BE2C (cell line): Measurements from ENCODE around the gene FOXP4.

ENCODE experiments used
- DNase-seq: peaks from one replicate; pipeline ENCODE4 v3.0.0-alpha.2; 2020
- H3K27me3 ChIP-seq: fragments of 250-450 bp; sonication (Bioruptor Pico); 2 replicates; pipeline ENCODE4 v1.5.1; 2020; ENCODE audit warnings: mild to moderate bottlenecking
- H3K36me3 ChIP-seq: fragments of 250-450 bp; sonication (Bioruptor Pico); 2 replicates; pipeline ENCODE4 v1.5.1; 2020; ENCODE audit warnings: mild to moderate bottlenecking
- H3K4me1 ChIP-seq: fragments of 250-450 bp; sonication (Bioruptor Pico); 2 replicates; pipeline ENCODE4 v1.5.1; 2020
- H3K4me3 ChIP-seq: 2 replicates; pipeline ENCODE4 v1.5.1; 2011; ENCODE audit warnings: low read depth, low read length
- H3K9me3 ChIP-seq: fragments of 250-450 bp; sonication (Bioruptor Pico); 2 replicates; pipeline ENCODE4 v1.5.1; 2020
- CTCF ChIP-seq: IDR thresholded peaks from 2 replicates; pipeline ENCODE4 v1.5.1; 2012; ENCODE audit warnings: mild to moderate bottlenecking, low read depth, low read length

FOXP4 gene

GRCh38 chr6:41582540-41582939 lies 36.4 kb downstream of the FOXP4 start:
- Histone ChIP-seq H3K27me3 (no peaks in the 10 kb centered on the region), H3K4me1 (peaks cover 29% of the 10 kb centered on the region), H3K4me3 (no peak overlapping the region), H3K36me3 (no peaks in the 10 kb centered on the region), H3K9me3 (no peaks in the 10 kb centered on the region)
- no peak for DNase-seq
- TF ChIP-seq CTCF, result no peak

GRCh38 chr6:41583565-41583964 lies 37.4 kb downstream of the FOXP4 start:
- H3K4me1 ChIP-seq, result peaks cover 20% of the 10 kb centered on the region
- DNase-seq, result no peak
- no peak for TF ChIP-seq CTCF
- no peaks in the 10 kb centered on the region for H3K9me3 ChIP-seq
- no peaks in the 10 kb centered on the region for H3K27me3 ChIP-seq
- H3K36me3 ChIP-seq, result no peaks in the 10 kb centered on the region
- no peak overlapping the region for H3K4me3 ChIP-seq

- peaks cover 20% of the 10 kb centered on the region for H3K4me1 ChIP-seq
- H3K4me3 ChIP-seq, result no peak overlapping the region
- H3K9me3 ChIP-seq, result no peaks in the 10 kb centered on the region
- no peaks in the 10 kb centered on the region for H3K36me3 ChIP-seq
- no peak for DNase-seq
- TF ChIP-seq CTCF, result no peak
- H3K27me3 ChIP-seq, result no peaks in the 10 kb centered on the region
Observed at GRCh38 chr6:41584205-41584604, 38.0 kb downstream of the FOXP4 start.

- TF ChIP-seq CTCF, result no peak
- Histone ChIP-seq H3K36me3 (no peaks in the 10 kb centered on the region), H3K9me3 (no peaks in the 10 kb centered on the region), H3K4me3 (no peak overlapping the region), H3K27me3 (no peaks in the 10 kb centered on the region), H3K4me1 (peaks cover 20% of the 10 kb centered on the region)
- no peak for DNase-seq
Observed at GRCh38 chr6:41584668-41585205, 38.6 kb downstream of the FOXP4 start.

GRCh38 chr6:41585605-41586004 lies 39.4 kb downstream of the FOXP4 start:
- H3K36me3 ChIP-seq, result no peaks in the 10 kb centered on the region
- H3K4me1 ChIP-seq, result peaks cover 18% of the 10 kb centered on the region

More at GRCh38 chr6:41585605-41586004, 39.4 kb downstream of the FOXP4 start:
- no peaks in the 10 kb centered on the region for H3K9me3 ChIP-seq
- DNase-seq, result no peak
- no peak for TF ChIP-seq CTCF
- H3K4me3 ChIP-seq, result no peak overlapping the region
- no peaks in the 10 kb centered on the region for H3K27me3 ChIP-seq
